GM21528 (cell line): Measurements from ENCODE around the gene KCTD11.
A peak's percentile ranks its signal among the peaks of the same experiment; 100 is the strongest.
"Not testable (repeated sequence)": the region's sequence is repeated elsewhere in the genome, so short reads cannot be mapped to it uniquely, and the experiment has no call there.

Source experiments
- ATAC-seq: cut with Tn5 transposase; IDR thresholded peaks from one replicate; pipeline ENCODE4 v1.9.1; 2021; ENCODE audit warnings: mild to moderate bottlenecking, moderate library complexity; ENCODE audit not compliant: unreplicated experiment, low FRiP score

KCTD11 gene

GRCh38 chr17:7368599-7368994 is 16.6 kb downstream of the KCTD11 start:
- ATAC-seq = not testable (repeated sequence)

- no peak for ATAC-seq
Observed at GRCh38 chr17:7369825-7370224, 17.9 kb downstream of the KCTD11 start.

- no peak for ATAC-seq
Observed at GRCh38 chr17:7370853-7371252, 18.9 kb downstream of the KCTD11 start.

- no peak for ATAC-seq
Observed at GRCh38 chr17:7374353-7374752, 22.4 kb downstream of the KCTD11 start.

- no peak for ATAC-seq
Observed at GRCh38 chr17:7379134-7379533, 27.2 kb downstream of the KCTD11 start.

- ATAC-seq = no peak
Observed at GRCh38 chr17:7380321-7380720, 28.4 kb downstream of the KCTD11 start.

- no peak for ATAC-seq
Observed at GRCh38 chr17:7380855-7381683, 29.1 kb downstream of the KCTD11 start, which contains the start of gene TNK1. Gene TNK1 (plus strand): TSS chr17:7381089. CDS start chr17:7382927, 1,838 bp downstream.

- no peak for ATAC-seq
Observed at GRCh38 chr17:7382901-7383300, 30.9 kb downstream of the KCTD11 start.

- no peak for ATAC-seq
Observed at GRCh38 chr17:7383371-7383741, 31.4 kb downstream of the KCTD11 start.

GRCh38 chr17:7383742-7384488 is 32.0 kb downstream of the KCTD11 start:
- ATAC-seq = no peak

GRCh38 chr17:7384489-7385081 is 32.6 kb downstream of the KCTD11 start:
- no peak for ATAC-seq

- ATAC-seq = no peak
Observed at GRCh38 chr17:7388856-7389255, 36.9 kb downstream of the KCTD11 start.

- ATAC-seq = no peak
Observed at GRCh38 chr17:7389924-7390910, 38.3 kb downstream of the KCTD11 start.

- no peak for ATAC-seq
Observed at GRCh38 chr17:7391307-7391706, 39.3 kb downstream of the KCTD11 start.

GRCh38 chr17:7392696-7393612 is 41.0 kb downstream of the KCTD11 start:
- ATAC-seq = no peak

GRCh38 chr17:7393613-7394451 is 41.9 kb downstream of the KCTD11 start:
- peak; percentile 59 for ATAC-seq

- ATAC-seq = peak; percentile 83
Observed at GRCh38 chr17:7394452-7395191, 42.7 kb downstream of the KCTD11 start, which contains the start of gene PLSCR3. Gene PLSCR3 (minus strand): TSS chr17:7394525. CDS start chr17:7394110, 415 bp downstream.
